ENCODE results near the gene MED17.

The MED17 gene

DNA sequence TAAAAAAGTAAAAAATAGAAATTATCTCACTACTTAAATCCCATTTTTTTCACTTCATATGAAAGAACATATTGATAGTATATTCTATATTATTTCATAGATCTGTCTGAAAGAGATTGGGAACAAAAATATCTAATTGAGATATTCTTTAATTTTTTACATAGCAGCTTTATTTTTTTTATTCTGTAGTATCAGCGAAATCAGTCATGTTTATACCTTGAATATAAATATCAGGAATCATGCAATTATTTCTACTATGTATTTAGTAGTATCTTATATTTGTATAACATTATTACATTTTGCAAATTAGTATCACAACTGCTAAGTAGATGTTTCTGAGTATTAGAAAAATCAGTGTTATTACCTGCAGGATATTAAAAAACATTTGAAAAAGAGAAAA lies 22.2 kb upstream of the MED17 start:
- H3K36me3 ChIP-seq (ENCODE audit: insufficient read depth, insufficient read length, low read length) = peaks cover 15% of the 10 kb centered on the region
- DNase-seq (ENCODE audit: low read depth, low spot score) = no peak
- no peak overlapping the region for H3K9ac ChIP-seq (ENCODE audit: insufficient read length, low read depth)
- no peaks in the 10 kb centered on the region for H3K4me1 ChIP-seq (ENCODE audit: insufficient read depth, insufficient read length)
- H3K4me3 ChIP-seq (ENCODE audit: insufficient read length, low read depth) = no peak overlapping the region
- no peaks in the 10 kb centered on the region for H3K9me3 ChIP-seq (ENCODE audit: insufficient read depth, low read length)
- TF ChIP-seq YY1 (IDR thresholded peaks at IDR 0.05; ENCODE audit: insufficient read depth, insufficient read length) (no peak), SUZ12 (IDR thresholded peaks at IDR 0.05; ENCODE audit: extremely low read depth, insufficient read depth, insufficient read length) (no peak), ZNF274 (IDR thresholded peaks at IDR 0.05; ENCODE audit: low read depth, low read length) (no peak)
- no peaks in the 10 kb centered on the region for H3K27me3 ChIP-seq (ENCODE audit: insufficient read depth, insufficient read length)

DNA sequence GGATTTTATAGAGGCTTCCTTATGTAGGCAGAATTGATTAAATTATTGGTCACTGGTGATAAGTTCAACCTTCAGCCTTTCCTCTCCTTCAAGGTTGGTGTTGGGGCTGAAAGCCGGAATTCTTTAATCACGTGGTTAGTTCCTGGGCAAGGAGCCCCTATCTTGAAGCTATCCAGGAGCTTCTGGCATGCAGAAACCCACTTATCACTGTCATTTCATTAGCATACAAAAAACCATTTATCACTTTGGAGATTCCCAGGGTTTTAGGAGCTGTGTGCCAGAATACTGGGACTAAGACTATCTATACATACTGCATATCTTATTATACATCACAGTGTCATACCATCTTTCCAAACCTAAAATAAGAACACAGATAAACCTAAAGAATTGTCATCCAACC lies 18.5 kb upstream of the MED17 start:
- peaks cover 2% of the 10 kb centered on the region for H3K36me3 ChIP-seq (ENCODE audit: insufficient read depth, insufficient read length, low read length)
- DNase-seq (ENCODE audit: low read depth, low spot score) = no peak
- no peaks in the 10 kb centered on the region for H3K9me3 ChIP-seq (ENCODE audit: insufficient read depth, low read length)
- H3K4me3 ChIP-seq (ENCODE audit: insufficient read length, low read depth) = no peak overlapping the region
- no peaks in the 10 kb centered on the region for H3K27me3 ChIP-seq (ENCODE audit: insufficient read depth, insufficient read length)
- no peaks in the 10 kb centered on the region for H3K4me1 ChIP-seq (ENCODE audit: insufficient read depth, insufficient read length)
- H3K9ac ChIP-seq (ENCODE audit: insufficient read length, low read depth) = no peak overlapping the region
- TF ChIP-seq ZNF274 (IDR thresholded peaks at IDR 0.05; ENCODE audit: low read depth, low read length) (no peak), YY1 (IDR thresholded peaks at IDR 0.05; ENCODE audit: insufficient read depth, insufficient read length) (no peak), SUZ12 (IDR thresholded peaks at IDR 0.05; ENCODE audit: extremely low read depth, insufficient read depth, insufficient read length) (no peak)

DNA sequence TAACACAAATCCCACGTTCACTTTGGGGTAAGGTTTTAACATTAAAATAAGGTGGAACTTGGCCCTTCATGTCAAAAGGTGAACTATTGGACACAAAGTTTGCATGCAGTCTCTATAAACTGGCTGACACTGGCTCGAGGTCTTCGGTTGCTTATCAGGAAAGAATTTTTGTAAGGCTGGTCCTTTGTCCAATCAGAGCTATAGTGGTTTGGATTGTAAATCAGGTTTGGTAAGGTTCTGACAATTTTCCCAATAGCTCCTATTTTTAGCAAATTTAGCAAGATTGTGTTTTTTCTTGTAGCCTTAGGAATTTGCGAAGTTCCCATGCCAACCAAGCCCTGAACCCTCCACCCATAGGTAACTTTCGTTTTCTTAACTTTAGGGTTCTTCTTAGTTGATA lies 17.6 kb upstream of the MED17 start:
- Histone ChIP-seq H3K4me1 (ENCODE audit: insufficient read depth, insufficient read length) (no peaks in the 10 kb centered on the region), H3K9me3 (ENCODE audit: insufficient read depth, low read length) (no peaks in the 10 kb centered on the region), H3K27me3 (ENCODE audit: insufficient read depth, insufficient read length) (no peaks in the 10 kb centered on the region), H3K36me3 (ENCODE audit: insufficient read depth, insufficient read length, low read length) (no peaks in the 10 kb centered on the region), H3K4me3 (ENCODE audit: insufficient read length, low read depth) (no peak overlapping the region), H3K9ac (ENCODE audit: insufficient read length, low read depth) (no peak overlapping the region)
- TF ChIP-seq YY1 (IDR thresholded peaks at IDR 0.05; ENCODE audit: insufficient read depth, insufficient read length) = no peak
- TF ChIP-seq SUZ12 (IDR thresholded peaks at IDR 0.05; ENCODE audit: extremely low read depth, insufficient read depth, insufficient read length) = no peak
- TF ChIP-seq ZNF274 (IDR thresholded peaks at IDR 0.05; ENCODE audit: low read depth, low read length) = no peak
- DNase-seq (ENCODE audit: low read depth, low spot score) = no peak

DNA sequence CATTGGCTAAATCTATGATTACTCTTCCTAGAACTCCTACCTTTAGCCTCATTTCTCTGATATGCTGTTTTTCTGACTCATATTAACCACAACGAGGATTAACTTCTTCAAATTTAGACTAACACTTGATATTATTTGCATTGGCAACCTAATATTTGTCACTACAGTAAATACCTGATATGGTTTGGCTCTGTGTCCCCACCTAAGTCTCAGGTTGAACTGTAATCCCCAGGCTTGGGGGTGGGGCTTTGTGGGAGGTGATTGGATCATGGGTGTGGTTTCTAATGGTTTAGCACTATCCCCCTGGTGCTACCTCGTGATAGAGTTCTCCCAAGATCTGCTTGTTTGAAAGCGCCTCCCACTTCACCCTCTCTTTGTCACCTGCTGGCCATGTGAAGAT lies 17.1 kb upstream of the MED17 start:
- Histone ChIP-seq H3K9me3 (ENCODE audit: insufficient read depth, low read length) (no peaks in the 10 kb centered on the region), H3K4me3 (ENCODE audit: insufficient read length, low read depth) (no peak overlapping the region), H3K4me1 (ENCODE audit: insufficient read depth, insufficient read length) (no peaks in the 10 kb centered on the region), H3K27me3 (ENCODE audit: insufficient read depth, insufficient read length) (no peaks in the 10 kb centered on the region), H3K9ac (ENCODE audit: insufficient read length, low read depth) (no peak overlapping the region), H3K36me3 (ENCODE audit: insufficient read depth, insufficient read length, low read length) (no peaks in the 10 kb centered on the region)
- no peak for DNase-seq (ENCODE audit: low read depth, low spot score)
- TF ChIP-seq SUZ12 (IDR thresholded peaks at IDR 0.05; ENCODE audit: extremely low read depth, insufficient read depth, insufficient read length) = no peak
- no peak for TF ChIP-seq ZNF274 (IDR thresholded peaks at IDR 0.05; ENCODE audit: low read depth, low read length)
- TF ChIP-seq YY1 (IDR thresholded peaks at IDR 0.05; ENCODE audit: insufficient read depth, insufficient read length) = no peak

DNA sequence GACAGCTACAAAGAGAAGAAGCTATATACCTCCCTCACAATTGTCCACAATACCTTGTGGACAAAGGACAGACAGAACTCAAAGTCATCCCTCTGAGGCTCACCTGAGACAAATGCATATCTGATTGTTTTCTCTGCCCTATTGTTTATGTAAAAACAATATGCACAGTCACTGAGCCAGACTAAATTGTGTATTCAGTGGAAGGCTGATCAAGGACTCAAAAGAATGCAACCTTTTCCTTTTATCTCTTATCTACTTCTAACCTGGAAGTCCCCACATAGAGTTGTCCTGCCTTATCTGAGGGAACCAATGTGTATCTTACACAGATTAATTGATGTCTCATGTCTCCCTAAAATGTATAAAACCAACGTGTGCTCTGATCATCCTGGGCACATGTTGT lies 13.9 kb upstream of the MED17 start:
- Histone ChIP-seq H3K27me3 (ENCODE audit: insufficient read depth, insufficient read length) (no peaks in the 10 kb centered on the region), H3K9ac (ENCODE audit: insufficient read length, low read depth) (no peak overlapping the region), H3K4me1 (ENCODE audit: insufficient read depth, insufficient read length) (no peaks in the 10 kb centered on the region), H3K36me3 (ENCODE audit: insufficient read depth, insufficient read length, low read length) (no peaks in the 10 kb centered on the region), H3K9me3 (ENCODE audit: insufficient read depth, low read length) (no peaks in the 10 kb centered on the region; the same call in 1 of the 2 replicates), H3K4me3 (ENCODE audit: insufficient read length, low read depth) (no peak overlapping the region)
- TF ChIP-seq YY1 (IDR thresholded peaks at IDR 0.05; ENCODE audit: insufficient read depth, insufficient read length) = no peak
- DNase-seq (ENCODE audit: low read depth, low spot score) = no peak

DNA sequence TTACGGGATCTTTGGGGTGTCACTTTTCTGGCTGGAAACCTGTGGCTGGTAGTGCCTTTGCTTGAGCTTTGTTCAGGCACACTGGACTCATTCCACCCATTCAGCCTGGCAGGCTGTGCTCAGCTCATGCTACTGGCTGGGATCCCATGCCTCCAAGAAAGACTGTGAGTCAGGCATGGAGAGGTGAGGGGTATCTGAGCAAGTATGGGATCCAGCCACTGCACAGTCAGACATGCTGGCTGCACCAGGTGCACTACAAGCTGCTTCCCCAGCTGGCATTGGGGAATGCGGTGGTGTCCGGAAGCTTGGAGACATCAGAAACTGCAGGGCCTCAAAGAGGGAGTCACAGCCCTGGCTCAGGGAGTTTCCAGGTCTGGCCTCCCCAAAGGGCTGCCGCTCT lies 12.0 kb upstream of the MED17 start:
- H3K4me1 ChIP-seq (ENCODE audit: insufficient read depth, insufficient read length) = no peaks in the 10 kb centered on the region
- no peak overlapping the region for H3K4me3 ChIP-seq (ENCODE audit: insufficient read length, low read depth)
- no peak overlapping the region for H3K9ac ChIP-seq (ENCODE audit: insufficient read length, low read depth)
- TF ChIP-seq SUZ12 (IDR thresholded peaks at IDR 0.05; ENCODE audit: extremely low read depth, insufficient read depth, insufficient read length) = no peak
- no peak for TF ChIP-seq YY1 (IDR thresholded peaks at IDR 0.05; ENCODE audit: insufficient read depth, insufficient read length)
- no peak for TF ChIP-seq ZNF274 (IDR thresholded peaks at IDR 0.05; ENCODE audit: low read depth, low read length)
- DNase-seq (ENCODE audit: low read depth, low spot score) = no peak
- no peaks in the 10 kb centered on the region for H3K36me3 ChIP-seq (ENCODE audit: insufficient read depth, insufficient read length, low read length)
- H3K27me3 ChIP-seq (ENCODE audit: insufficient read depth, insufficient read length) = no peaks in the 10 kb centered on the region
- no peaks in the 10 kb centered on the region; the same call in 1 of the 2 replicates for H3K9me3 ChIP-seq (ENCODE audit: insufficient read depth, low read length)

DNA sequence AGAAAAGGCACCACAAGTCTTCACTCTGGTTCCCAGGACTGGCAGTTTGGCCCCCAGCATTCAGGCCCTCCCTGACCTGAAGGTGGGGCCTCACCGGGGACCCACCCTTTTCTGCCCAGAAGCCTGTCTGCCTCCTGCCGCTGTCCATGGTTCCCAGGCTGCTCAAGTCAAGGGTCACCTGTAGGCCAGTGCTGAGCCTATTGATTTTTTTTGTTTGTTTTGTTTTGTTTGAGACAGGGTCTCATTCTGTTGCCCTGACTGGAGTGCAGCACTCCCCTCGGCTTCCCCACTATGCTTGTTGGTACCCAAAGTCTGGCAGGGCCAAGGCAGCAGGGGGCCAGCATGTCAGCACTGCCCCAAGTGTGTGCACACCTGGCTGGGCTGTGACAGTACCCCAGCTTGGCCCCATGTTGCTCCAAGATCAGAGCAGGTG lies 11.0 kb upstream of the MED17 start:
- TF ChIP-seq YY1 (IDR thresholded peaks at IDR 0.05; ENCODE audit: insufficient read depth, insufficient read length) = no peak
- TF ChIP-seq SUZ12 (IDR thresholded peaks at IDR 0.05; ENCODE audit: extremely low read depth, insufficient read depth, insufficient read length) = no peak
- no peak for TF ChIP-seq ZNF274 (IDR thresholded peaks at IDR 0.05; ENCODE audit: low read depth, low read length)
- Histone ChIP-seq H3K27me3 (ENCODE audit: insufficient read depth, insufficient read length) (no peaks in the 10 kb centered on the region), H3K9me3 (ENCODE audit: insufficient read depth, low read length) (no peaks in the 10 kb centered on the region; the same call in 1 of the 2 replicates), H3K4me3 (ENCODE audit: insufficient read length, low read depth) (no peak overlapping the region), H3K4me1 (ENCODE audit: insufficient read depth, insufficient read length) (no peaks in the 10 kb centered on the region), H3K9ac (ENCODE audit: insufficient read length, low read depth) (no peak overlapping the region), H3K36me3 (ENCODE audit: insufficient read depth, insufficient read length, low read length) (no peaks in the 10 kb centered on the region)
- no peak for DNase-seq (ENCODE audit: low read depth, low spot score)
